ENCODE results near the gene MSL3. TPM values are rescaled to one million over a fixed set of nuclear protein-coding genes. Genes with fewer than 3 reads are reported as not detected.

Gene MSL3
- total and polyA plus RNA-seq, 2 donors (not counting 3 experiments of a cell fraction or from before 2014, with no cell fraction given), result 54.2 to 58.7 TPM

GRCh38 chrX:11756354-11757318 lies 1.4 kb upstream of the MSL3 start:
- DNase-seq (ENCODE audit: low read depth, low spot score), result no peak
- intact Hi-C loops (cut with micrococcal nuclease), result loop anchor here (5.0 kb wide), 1 partner anchor 224 kb away; no protein-coding TSS in a partner anchor
- H2AFZ ChIP-seq (ENCODE audit: low read depth, low read length), result no peak overlapping the region
- TF ChIP-seq FOS (IDR thresholded peaks at IDR 0.05; ENCODE audit: borderline replicate concordance, insufficient read depth, low read length), result no peak
- no peak for TF ChIP-seq POLR2A (IDR thresholded peaks at IDR 0.05; ENCODE audit: low read depth, low read length)
- no peak for TF ChIP-seq GATA2 (IDR thresholded peaks at IDR 0.05; ENCODE audit: insufficient read depth, insufficient read length, low read depth, low read length)
- no peak for TF ChIP-seq JUN (IDR thresholded peaks at IDR 0.05; ENCODE audit: borderline replicate concordance, insufficient read depth, insufficient read length, low read depth)
- TF ChIP-seq, protein P1, sequence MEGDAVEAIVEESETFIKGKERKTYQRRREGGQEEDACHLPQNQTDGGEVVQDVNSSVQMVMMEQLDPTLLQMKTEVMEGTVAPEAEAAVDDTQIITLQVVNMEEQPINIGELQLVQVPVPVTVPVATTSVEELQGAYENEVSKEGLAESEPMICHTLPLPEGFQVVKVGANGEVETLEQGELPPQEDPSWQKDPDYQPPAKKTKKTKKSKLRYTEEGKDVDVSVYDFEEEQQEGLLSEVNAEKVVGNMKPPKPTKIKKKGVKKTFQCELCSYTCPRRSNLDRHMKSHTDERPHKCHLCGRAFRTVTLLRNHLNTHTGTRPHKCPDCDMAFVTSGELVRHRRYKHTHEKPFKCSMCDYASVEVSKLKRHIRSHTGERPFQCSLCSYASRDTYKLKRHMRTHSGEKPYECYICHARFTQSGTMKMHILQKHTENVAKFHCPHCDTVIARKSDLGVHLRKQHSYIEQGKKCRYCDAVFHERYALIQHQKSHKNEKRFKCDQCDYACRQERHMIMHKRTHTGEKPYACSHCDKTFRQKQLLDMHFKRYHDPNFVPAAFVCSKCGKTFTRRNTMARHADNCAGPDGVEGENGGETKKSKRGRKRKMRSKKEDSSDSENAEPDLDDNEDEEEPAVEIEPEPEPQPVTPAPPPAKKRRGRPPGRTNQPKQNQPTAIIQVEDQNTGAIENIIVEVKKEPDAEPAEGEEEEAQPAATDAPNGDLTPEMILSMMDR (IDR thresholded peaks at IDR 0.05; ENCODE audit: extremely low read depth in 1 of 2, insufficient read depth in 1 of 2, low read depth in 1 of 2, low read length in 2 of 2), result no peak
- TF ChIP-seq EZH2 (IDR thresholded peaks at IDR 0.05; ENCODE audit: borderline replicate concordance, low read depth, low read length, severe bottlenecking), result no peak
- no peak for TF ChIP-seq MYC (IDR thresholded peaks at IDR 0.05; ENCODE audit: low read depth, low read length)
- TF ChIP-seq MAX (IDR thresholded peaks at IDR 0.05; ENCODE audit: insufficient read depth, insufficient read length), result no peak
- no peak for TF ChIP-seq POLR2AphosphoS5 (IDR thresholded peaks at IDR 0.05; ENCODE audit: insufficient read depth, low read depth, low read length)
- FAIRE-seq, result no peak
- peaks cover 8% of the 10 kb centered on the region for H3K4me1 ChIP-seq (ENCODE audit: control insufficient read depth, extremely low read depth, insufficient read depth, low read length)
- H3K27ac ChIP-seq (ENCODE audit: insufficient read depth, low read depth, low read length), result no peak overlapping the region
- H4K20me1 ChIP-seq (replicated peaks; ENCODE audit: control insufficient read depth, extremely low read depth, insufficient read depth, low read length), result no peaks in the 10 kb centered on the region
- H3K4me3 ChIP-seq (replicated peaks in 1 of 3; ENCODE audit: insufficient read depth in 1 of 3, low read depth in 1 of 3, low read length in 3 of 3), result no peak overlapping the region
- H3K79me2 ChIP-seq (ENCODE audit: control insufficient read depth, insufficient read depth, low read length), result peaks cover 6% of the 10 kb centered on the region
- H3K9ac ChIP-seq (replicated peaks; ENCODE audit: extremely low read depth, insufficient read depth, low read length), result no peak overlapping the region
- BruUV-seq (replicated peaks), result no TSS peak
- dilution Hi-C loops (cut with MboI; ENCODE audit: extremely low pct_ligation_motif_present, low sequenced_read_pairs), result no loop called here
- no peak overlapping the region for H3K4me2 ChIP-seq (ENCODE audit: insufficient read depth, low read length)
- CTCF ChIA-PET, result interaction anchor here (1.1 to 2.7 kb wide), 2 partner anchors 31 to 656 kb away, joined by 3 to 11 read pairs; no protein-coding TSS in a partner anchor
- no peaks in the 10 kb centered on the region for H3K9me1 ChIP-seq (replicated peaks; ENCODE audit: control insufficient read depth, extremely low read depth, insufficient read depth, low read length)
- no peaks in the 10 kb centered on the region for H3K36me3 ChIP-seq (ENCODE audit: control insufficient read depth in 2 of 2, extremely low read depth in 1 of 2, insufficient read depth in 2 of 2, low read length in 2 of 2)
- no peaks in the 10 kb centered on the region for H3K9me3 ChIP-seq (replicated peaks; ENCODE audit: control insufficient read depth, insufficient read depth, low read length)
- POLR2A ChIA-PET, result no interaction called here
- H3K27me3 ChIP-seq (ENCODE audit: control insufficient read depth in 2 of 2, insufficient read depth in 2 of 2, low read length in 2 of 2), result peaks cover 2 to 8% of the 10 kb centered on the region in 2 experiments

All from endothelial cell of umbilical vein (primary cell).